Measurements from ENCODE around the gene SART3.
A peak's percentile ranks its signal among the peaks of the same experiment; 100 is the strongest.

SART3 gene

DNA sequence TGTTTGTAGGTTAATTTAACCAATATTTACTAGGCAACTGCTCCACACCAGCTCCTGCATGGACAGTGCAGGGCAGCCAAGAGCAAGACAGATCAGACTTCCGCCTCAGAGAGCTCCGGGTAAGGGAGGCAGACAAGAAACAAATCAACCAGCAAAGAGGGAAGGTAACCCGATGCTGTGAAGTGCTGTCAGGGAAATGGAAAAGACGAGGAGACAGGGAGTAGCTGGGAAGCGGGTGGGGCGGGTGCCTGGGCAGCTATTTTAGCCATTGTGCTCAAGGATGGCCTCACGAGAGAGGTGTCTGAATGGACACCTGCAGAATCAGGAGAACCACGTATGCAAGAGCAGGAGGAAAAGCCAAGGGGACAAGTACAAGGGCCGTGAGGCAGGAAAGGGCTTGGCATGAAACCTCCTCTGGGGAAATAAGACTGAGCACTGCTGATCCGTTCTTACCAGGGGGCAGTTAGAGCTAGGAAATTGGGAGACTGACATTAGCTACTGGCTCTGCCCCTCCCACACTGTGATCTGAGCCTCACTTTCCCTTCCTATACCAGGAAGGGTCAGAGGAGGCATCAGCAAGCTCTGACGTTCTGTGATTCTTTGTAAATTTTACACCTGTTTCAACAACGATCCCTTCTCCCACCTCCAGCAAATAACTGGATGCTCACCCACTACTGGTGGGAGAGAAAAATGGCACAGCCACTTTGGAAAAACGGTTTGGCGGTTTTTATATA is 43.4 kb upstream of the SART3 start:
- H3K36me3 ChIP-seq (ENCODE audit: insufficient read depth, low read length) = no peaks in the 10 kb centered on the region
- H3K9ac ChIP-seq (ENCODE audit: low read length) = no peak overlapping the region
- H3K27me3 ChIP-seq (ENCODE audit: control insufficient read depth in 1 of 2, insufficient read depth in 2 of 2, low read length in 2 of 2) = peaks cover 0 to 13% of the 10 kb centered on the region in 2 donors
- H3K9me3 ChIP-seq (ENCODE audit: low read length) = no peaks in the 10 kb centered on the region
- no peaks in the 10 kb centered on the region for H3K4me1 ChIP-seq (ENCODE audit: insufficient read depth, low read length)
- H3K27ac ChIP-seq (ENCODE audit: low read depth, low read length) = no peak overlapping the region
- H3K4me3 ChIP-seq (ENCODE audit: low read depth in 1 of 2, low read length in 2 of 2) = no peak overlapping the region

DNA sequence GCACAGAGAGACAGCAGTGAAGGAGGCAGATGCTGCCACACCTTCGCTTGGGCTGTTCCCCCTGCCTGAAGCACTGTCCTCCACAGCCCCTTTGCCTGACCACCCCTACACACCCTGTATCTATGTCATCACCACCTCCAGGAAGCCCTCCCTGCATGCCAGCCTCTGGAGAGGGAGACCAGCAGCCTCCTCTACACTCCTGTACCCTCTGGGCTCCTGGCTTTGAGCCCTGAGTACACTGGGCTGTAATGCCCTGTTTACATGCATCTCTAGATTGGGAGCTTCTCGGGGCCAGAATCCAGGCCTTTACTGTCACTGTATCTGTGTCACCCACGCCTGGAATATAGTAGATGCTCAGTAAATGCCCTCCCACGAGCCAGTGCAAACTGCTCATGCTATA is 42.8 kb upstream of the SART3 start:
- H3K9ac ChIP-seq (ENCODE audit: low read length) = no peak overlapping the region

DNA sequence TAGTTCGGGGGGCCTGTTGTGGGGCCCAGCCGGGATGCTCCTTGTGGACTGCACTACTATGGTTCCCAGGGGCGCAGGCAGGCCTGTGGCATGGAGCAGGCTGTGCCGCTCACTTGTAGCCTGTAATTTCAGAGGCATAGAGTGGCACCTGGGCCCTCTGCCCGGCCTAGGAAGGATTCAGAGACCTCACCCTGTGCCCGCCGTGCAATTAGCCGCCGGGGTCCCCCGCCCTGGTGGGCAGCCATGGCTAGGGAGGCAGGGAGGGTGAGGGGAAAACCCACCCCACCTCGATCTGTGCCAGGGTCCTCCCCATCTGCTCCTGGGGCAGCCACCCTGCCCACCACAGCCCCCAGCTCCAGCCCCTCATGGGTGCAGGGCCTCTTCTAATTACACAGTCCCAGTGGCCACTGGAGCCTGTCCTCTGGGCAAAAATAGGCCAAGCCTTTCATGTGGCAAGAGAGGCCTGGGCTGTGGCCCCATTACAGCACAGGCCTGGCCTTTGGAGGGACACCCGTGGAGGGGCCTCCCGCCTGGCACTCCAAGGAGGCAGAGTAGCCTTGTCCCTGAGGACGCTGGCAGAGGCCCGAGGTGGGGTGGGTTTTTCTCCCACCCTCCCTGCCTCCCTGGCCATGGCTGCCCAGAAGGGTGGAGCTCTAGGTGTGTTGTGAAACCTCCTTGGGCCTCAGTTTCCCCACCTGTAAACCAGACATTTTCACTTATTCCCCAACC is 42.2 kb upstream of the SART3 start:
- Histone ChIP-seq H3K4me1 (ENCODE audit: insufficient read depth, low read length) (no peaks in the 10 kb centered on the region), H3K9ac (ENCODE audit: low read length) (no peak overlapping the region), H3K36me3 (ENCODE audit: insufficient read depth, low read length) (no peaks in the 10 kb centered on the region), H3K27me3 (ENCODE audit: control insufficient read depth in 1 of 2, insufficient read depth in 2 of 2, low read length in 2 of 2) (peaks cover 0 to 11% of the 10 kb centered on the region in 2 donors), H3K4me3 (ENCODE audit: low read depth in 1 of 2, low read length in 2 of 2) (no peak overlapping the region), H3K27ac (ENCODE audit: low read depth, low read length) (no peak overlapping the region), H3K9me3 (ENCODE audit: low read length) (no peaks in the 10 kb centered on the region)

More for the DNA sequence above, 42.8 kb upstream of the SART3 start:
- peaks cover 0 to 13% of the 10 kb centered on the region in 2 donors for H3K27me3 ChIP-seq (ENCODE audit: control insufficient read depth in 1 of 2, insufficient read depth in 2 of 2, low read length in 2 of 2)
- no peak overlapping the region for H3K27ac ChIP-seq (ENCODE audit: low read depth, low read length)
- H3K4me3 ChIP-seq (ENCODE audit: low read depth in 1 of 2, low read length in 2 of 2) = no peak overlapping the region
- H3K4me1 ChIP-seq (ENCODE audit: insufficient read depth, low read length) = no peaks in the 10 kb centered on the region
- H3K9me3 ChIP-seq (ENCODE audit: low read length) = no peaks in the 10 kb centered on the region
- no peaks in the 10 kb centered on the region for H3K36me3 ChIP-seq (ENCODE audit: insufficient read depth, low read length)

DNA sequence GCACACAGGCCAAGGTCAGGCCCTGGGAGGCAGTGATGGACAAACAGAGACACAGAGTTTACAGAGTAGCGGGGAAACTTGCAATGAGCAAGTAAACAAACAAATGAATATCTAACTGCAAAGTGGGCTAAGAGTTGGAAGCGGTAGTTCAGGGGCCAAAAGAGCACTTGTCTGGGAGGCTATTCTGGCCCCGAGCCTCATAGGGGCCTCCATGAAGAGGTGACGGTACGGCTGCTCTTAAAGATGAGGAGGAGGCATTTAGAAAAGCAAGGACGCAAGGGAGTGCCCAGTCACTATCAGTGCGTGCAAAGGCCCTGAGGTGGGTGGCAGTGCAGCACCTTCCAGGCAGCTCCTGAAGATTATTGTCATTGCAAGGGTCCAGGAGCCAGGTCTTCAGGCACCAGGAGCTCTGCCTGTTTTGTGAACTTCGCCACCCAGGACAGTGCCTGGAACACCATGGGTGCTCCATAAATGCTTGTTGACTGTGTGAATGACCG is 41.3 kb upstream of the SART3 start:
- Histone ChIP-seq H3K27ac (ENCODE audit: low read depth, low read length) (no peak overlapping the region), H3K9me3 (ENCODE audit: low read length) (no peaks in the 10 kb centered on the region), H3K4me1 (ENCODE audit: insufficient read depth, low read length) (no peaks in the 10 kb centered on the region), H3K4me3 (ENCODE audit: low read depth in 1 of 2, low read length in 2 of 2) (no peak overlapping the region), H3K9ac (ENCODE audit: low read length) (no peak overlapping the region), H3K27me3 (ENCODE audit: control insufficient read depth in 1 of 2, insufficient read depth in 2 of 2, low read length in 2 of 2) (peaks cover 0 to 7% of the 10 kb centered on the region in 2 donors), H3K36me3 (ENCODE audit: insufficient read depth, low read length) (no peaks in the 10 kb centered on the region)

DNA sequence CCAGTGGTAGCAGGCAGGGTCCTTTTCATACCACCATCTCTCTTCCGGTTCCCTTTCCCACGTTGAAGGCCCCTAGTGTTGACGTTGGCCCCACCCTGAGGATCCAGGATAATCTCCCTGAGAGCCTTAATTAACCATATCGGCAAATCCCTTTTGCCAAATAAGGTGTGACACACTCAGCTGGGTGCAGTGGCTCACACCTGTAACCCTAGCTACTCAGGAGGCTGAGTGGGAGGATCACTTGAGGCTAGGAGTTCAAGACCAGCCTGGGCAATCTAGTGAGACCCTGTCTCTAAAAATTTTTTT is 39.7 kb upstream of the SART3 start:
- H3K4me1 ChIP-seq (ENCODE audit: insufficient read depth, low read length) = no peaks in the 10 kb centered on the region
- no peaks in the 10 kb centered on the region for H3K9me3 ChIP-seq (ENCODE audit: low read length)
- no peak overlapping the region for H3K4me3 ChIP-seq (ENCODE audit: low read depth in 1 of 2, low read length in 2 of 2)
- peaks cover 0 to 10% of the 10 kb centered on the region in 2 donors for H3K27me3 ChIP-seq (ENCODE audit: control insufficient read depth in 1 of 2, insufficient read depth in 2 of 2, low read length in 2 of 2)
- no peak overlapping the region for H3K27ac ChIP-seq (ENCODE audit: low read depth, low read length)
- no peak overlapping the region for H3K9ac ChIP-seq (ENCODE audit: low read length)
- H3K36me3 ChIP-seq (ENCODE audit: insufficient read depth, low read length) = no peaks in the 10 kb centered on the region

DNA sequence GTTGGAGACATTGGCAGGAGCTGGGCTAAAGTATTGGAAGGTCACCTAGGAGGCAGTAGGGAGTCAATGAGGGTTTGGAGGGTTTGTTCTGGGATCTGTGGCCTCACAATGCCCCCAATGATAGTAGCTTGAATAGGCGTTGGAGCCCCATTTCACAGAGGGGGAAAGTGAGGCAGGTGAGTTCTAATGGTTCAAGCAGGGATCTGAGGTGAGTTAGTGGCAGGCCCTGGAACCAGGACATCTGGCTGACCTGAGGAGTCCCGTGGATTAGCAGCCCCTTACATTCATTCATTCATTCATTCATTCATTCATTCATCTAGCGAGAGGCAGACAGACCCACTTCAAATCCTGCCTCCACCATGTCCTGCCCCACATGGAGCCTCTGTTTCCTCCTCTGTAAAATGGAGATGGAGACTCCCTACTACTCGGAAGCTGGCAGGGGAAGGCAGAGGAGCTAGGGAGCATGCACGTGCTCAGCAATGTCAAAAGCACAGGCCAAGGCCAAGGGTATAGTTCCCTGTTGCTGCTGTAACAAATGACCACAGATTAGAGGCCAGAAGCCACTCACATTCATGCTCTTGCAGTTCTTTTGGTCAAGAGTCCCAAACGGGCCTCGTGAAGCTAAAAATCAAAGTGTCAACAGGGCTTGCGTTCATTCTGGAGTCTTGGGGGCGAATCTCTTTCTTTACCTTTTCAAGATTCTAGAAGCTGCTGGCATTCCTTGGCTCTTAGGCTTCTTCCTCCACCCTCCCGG is 39.2 kb upstream of the SART3 start:
- Histone ChIP-seq H3K27ac (ENCODE audit: low read depth, low read length) (no peak overlapping the region), H3K9me3 (ENCODE audit: low read length) (no peaks in the 10 kb centered on the region), H3K27me3 (ENCODE audit: control insufficient read depth in 1 of 2, insufficient read depth in 2 of 2, low read length in 2 of 2) (peaks cover 0 to 10% of the 10 kb centered on the region in 2 donors), H3K4me1 (ENCODE audit: insufficient read depth, low read length) (no peaks in the 10 kb centered on the region), H3K4me3 (ENCODE audit: low read depth in 1 of 2, low read length in 2 of 2) (no peak overlapping the region), H3K36me3 (ENCODE audit: insufficient read depth, low read length) (no peaks in the 10 kb centered on the region), H3K9ac (ENCODE audit: low read length) (no peak overlapping the region)

DNA sequence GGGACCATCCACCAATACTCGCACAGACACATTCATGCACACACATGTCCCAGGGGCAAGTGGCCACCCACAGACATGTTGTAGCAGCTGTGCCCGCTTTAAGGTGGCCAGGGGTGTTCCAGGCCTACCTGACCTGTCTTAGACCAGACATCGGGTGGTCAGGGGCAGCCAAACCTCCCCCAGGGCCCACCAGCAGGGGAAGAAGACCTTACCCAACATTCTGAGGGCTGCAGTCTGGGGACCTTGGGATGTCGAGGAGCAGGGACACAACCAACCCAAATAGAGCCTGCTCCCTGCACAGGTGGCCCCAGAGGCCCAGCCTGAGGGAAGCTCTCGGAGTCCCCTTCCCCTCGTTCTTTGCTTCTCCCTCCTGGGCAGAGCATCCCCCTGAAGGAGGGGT is 38.6 kb upstream of the SART3 start:
- Histone ChIP-seq H3K9me3 (ENCODE audit: low read length) (no peaks in the 10 kb centered on the region), H3K27ac (ENCODE audit: low read depth, low read length) (no peak overlapping the region), H3K36me3 (ENCODE audit: insufficient read depth, low read length) (no peaks in the 10 kb centered on the region), H3K9ac (ENCODE audit: low read length) (no peak overlapping the region), H3K4me1 (ENCODE audit: insufficient read depth, low read length) (no peaks in the 10 kb centered on the region), H3K27me3 (ENCODE audit: control insufficient read depth in 1 of 2, insufficient read depth in 2 of 2, low read length in 2 of 2) (peaks cover 0 to 10% of the 10 kb centered on the region in 2 donors), H3K4me3 (ENCODE audit: low read depth in 1 of 2, low read length in 2 of 2) (no peak overlapping the region)

DNA sequence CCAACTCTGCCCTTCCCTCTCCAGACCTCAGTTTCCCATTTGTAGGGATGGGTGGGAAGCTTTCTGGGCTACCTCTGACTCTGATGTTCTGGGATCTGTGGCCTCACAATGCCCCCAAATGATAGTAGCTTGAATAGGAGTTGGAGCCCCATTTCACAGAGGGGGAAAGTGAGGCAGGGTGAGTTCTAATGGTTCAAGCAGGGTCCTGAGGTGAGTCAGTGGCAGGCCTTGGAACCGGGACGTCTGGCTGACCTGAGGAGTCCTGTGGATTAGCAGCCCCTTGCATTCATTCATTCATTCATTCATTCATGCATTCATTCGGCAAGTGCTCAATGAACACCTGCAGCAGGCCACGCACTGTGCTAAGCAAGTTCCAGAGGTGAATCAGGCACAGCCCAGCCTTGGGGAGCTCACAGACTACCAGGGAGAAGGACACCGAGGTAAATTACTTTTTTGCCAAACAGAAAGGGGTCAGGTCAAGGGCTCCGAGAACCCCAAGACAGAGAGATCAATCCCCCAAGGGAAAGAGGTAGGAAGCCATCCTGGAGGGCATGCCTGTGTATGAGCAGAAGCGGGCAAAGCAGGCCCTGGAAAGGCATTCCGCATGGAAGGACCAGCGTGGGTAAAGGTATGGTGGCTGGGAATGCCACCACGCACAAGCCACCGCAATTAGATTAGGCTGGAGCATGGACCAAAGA is 37.7 kb upstream of the SART3 start:
- Histone ChIP-seq H3K4me3 (ENCODE audit: low read depth in 1 of 2, low read length in 2 of 2) (no peak overlapping the region), H3K27ac (ENCODE audit: low read depth, low read length) (no peak overlapping the region), H3K9me3 (ENCODE audit: low read length) (no peaks in the 10 kb centered on the region), H3K27me3 (ENCODE audit: control insufficient read depth in 1 of 2, insufficient read depth in 2 of 2, low read length in 2 of 2) (peaks cover 0 to 3% of the 10 kb centered on the region in 2 donors), H3K36me3 (ENCODE audit: insufficient read depth, low read length) (no peaks in the 10 kb centered on the region), H3K4me1 (ENCODE audit: insufficient read depth, low read length) (no peaks in the 10 kb centered on the region), H3K9ac (ENCODE audit: low read length) (no peak overlapping the region)

DNA sequence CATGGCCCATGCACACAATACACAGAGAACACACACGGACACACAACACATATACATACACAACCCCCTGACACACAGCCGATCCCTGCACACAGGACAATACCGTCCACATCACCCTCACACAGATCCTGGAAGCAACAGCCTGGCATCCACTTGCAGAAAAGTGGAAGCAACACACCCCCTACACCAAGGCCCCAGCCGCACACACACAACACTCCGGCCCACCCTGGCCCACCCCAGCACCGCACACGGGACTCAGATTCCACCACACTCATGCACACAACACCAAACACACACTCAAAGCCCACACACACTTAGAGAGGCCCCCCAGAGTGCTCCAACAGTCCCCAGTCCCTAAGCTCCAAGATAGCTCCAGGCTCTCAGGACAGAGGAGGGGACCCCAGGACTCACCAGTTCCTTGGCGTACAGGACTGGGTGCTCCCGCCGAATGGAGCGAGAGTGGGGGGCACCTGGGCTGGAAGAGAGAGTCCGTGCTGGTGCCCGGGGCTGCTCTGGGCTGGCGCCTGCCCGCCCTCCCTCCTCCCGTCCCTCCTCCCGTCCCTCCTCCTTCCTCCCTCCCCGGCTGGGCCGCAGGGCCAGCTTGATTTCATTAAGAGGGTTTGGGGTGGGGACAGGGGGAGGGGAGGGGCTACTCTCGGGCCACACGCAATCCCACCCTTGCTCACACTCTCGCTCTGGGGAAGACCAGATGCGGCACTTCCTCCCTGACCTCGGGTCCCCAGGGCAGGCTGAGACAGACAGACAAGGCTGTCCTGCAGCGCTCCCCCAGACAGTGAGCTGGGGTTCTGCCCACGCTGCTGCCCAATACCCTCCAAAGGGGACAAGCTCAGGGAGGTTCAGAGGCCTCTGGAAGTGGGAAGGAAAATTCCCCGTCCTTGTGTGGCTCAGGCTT is 36.8 kb upstream of the SART3 start, which contains the start of gene TMEM119:
Gene TMEM119 (minus strand): TSS at position 526 of the 913 bp plus-strand sequence. CDS start 5,701 bp downstream, outside the sequence.
- H3K4me1 ChIP-seq (ENCODE audit: insufficient read depth, low read length) = no peaks in the 10 kb centered on the region
- peaks cover 0 to 3% of the 10 kb centered on the region in 2 donors for H3K27me3 ChIP-seq (ENCODE audit: control insufficient read depth in 1 of 2, insufficient read depth in 2 of 2, low read length in 2 of 2)
- no peaks in the 10 kb centered on the region for H3K9me3 ChIP-seq (ENCODE audit: low read length)
- no peak within 1 kb of the TSS for H3K9ac ChIP-seq (ENCODE audit: low read length)
- peak within 1 kb of the TSS in 1 of 2 donors; percentile 23 for H3K4me3 ChIP-seq (ENCODE audit: low read depth in 1 of 2, low read length in 2 of 2)
- H3K27ac ChIP-seq (ENCODE audit: low read depth, low read length) = no peak within 1 kb of the TSS
- no peaks in the 10 kb centered on the region for H3K36me3 ChIP-seq (ENCODE audit: insufficient read depth, low read length)

DNA sequence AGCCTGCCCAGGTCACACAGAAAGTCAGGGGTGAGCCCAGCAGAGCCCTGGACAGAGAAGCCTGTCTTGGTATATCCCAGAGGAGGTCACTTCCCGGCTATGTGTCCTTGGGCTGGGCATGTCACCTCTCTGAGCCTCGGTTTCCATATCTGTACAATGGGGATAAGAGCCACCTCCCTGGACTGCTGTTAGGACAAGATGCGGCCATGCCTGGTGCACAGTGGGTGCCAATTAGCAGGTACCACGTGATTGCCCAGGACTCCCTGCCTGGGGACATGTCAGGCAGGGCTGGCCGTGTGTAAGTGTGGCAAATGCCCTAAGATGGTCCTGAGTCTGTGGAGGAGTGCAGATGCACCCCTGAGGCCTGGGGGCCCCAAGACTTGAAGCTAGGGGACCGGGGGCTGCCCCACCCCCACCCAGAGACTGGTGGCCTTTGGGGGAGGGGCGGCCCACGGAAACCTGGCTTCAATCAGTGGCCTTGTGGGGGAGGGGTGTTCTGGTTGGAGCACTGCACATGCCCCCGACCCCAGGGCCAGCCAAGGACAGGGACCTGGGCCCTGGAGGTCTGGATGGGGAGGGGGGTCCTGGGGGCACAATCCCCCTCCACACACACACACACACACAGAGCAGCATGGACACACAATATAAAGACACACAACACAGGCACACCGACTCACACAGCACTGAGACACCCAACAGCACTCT is 36.0 kb upstream of the SART3 start:
- Histone ChIP-seq H3K4me1 (ENCODE audit: insufficient read depth, low read length) (no peaks in the 10 kb centered on the region), H3K36me3 (ENCODE audit: insufficient read depth, low read length) (no peaks in the 10 kb centered on the region), H3K27me3 (ENCODE audit: control insufficient read depth in 1 of 2, insufficient read depth in 2 of 2, low read length in 2 of 2) (peaks cover 0 to 3% of the 10 kb centered on the region in 2 donors), H3K9ac (ENCODE audit: low read length) (no peak overlapping the region), H3K27ac (ENCODE audit: low read depth, low read length) (no peak overlapping the region), H3K4me3 (ENCODE audit: low read depth in 1 of 2, low read length in 2 of 2) (peak overlapping the region in 1 of 2 donors; percentile 23), H3K9me3 (ENCODE audit: low read length) (no peaks in the 10 kb centered on the region)
